GM19328 (cell line): Measurements from ENCODE around the gene SYNE2.

Experiments used
- ATAC-seq: cut with Tn5 transposase; IDR thresholded peaks from one replicate; pipeline ENCODE4 v1.9.1; 2021; ENCODE audit warnings: mild to moderate bottlenecking, moderate library complexity; ENCODE audit not compliant: unreplicated experiment

SYNE2 gene

DNA sequence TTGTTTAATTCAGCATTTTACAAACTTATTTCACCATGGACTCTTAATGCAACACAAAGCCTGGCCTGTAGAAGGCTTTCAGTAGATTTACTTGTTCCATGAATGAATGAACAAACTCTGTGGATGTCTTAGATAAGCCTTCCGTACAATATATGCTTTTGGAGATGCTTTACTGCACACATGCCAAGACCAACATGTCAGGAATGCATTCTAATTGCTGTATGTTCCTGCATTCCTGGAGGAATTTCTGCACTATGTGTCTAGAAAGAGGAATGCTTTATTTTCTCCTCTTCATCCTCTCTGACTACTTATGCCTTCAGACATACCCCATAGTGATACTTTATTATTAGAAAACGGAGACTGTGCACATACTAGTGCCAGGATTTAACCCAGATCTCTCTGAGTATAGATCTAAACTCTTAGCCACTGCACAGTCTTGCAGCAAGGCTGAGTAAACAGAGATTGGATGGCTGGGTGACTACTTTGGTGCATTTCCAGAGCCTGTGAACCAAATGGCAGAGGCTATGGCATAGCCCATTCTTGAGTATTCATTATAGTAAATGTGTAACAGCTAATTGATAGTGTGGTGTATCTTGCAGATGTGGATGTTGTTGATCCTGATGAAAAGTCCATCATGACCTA, 108.2 kb downstream of the SYNE2 start:
- no peak for ATAC-seq

DNA sequence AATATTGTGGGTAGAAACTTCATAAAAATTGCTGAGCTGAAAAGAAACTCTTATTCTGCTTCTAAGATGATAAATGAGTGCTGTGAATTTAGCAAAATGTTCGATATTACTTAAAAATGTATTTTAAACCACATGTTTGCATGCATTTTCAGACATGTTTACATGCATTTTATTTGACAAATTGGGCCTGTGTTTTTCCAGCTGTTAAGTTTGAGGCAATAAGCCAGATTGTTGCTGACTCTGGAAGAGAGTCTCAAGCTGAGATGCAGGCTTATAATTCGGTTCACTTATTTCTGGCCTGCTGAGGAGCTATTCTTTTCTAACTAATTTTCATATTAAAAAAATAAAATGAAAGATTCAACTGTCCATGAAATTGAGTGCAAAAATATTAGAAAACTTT, 110.1 kb downstream of the SYNE2 start:
- no peak for ATAC-seq

DNA sequence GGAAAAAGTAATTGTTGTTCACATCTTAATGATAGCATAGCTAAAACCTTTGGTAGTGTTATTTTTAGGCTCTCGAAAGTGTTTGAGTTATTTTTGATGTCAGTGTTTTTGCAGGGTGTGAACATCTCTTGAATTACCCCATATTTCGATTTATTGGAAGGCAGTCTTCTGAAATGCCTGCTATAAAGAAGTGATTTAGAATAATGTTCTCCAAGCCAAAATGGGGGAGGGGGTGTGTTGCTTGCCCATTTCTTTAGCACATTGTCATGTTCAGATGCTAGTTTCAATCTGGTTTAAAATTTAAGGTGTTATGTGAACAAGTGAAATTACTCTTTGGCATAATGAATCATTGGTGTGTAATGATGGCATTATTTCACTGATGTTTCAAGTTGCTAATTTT, 110.6 kb downstream of the SYNE2 start:
- ATAC-seq = no peak

DNA sequence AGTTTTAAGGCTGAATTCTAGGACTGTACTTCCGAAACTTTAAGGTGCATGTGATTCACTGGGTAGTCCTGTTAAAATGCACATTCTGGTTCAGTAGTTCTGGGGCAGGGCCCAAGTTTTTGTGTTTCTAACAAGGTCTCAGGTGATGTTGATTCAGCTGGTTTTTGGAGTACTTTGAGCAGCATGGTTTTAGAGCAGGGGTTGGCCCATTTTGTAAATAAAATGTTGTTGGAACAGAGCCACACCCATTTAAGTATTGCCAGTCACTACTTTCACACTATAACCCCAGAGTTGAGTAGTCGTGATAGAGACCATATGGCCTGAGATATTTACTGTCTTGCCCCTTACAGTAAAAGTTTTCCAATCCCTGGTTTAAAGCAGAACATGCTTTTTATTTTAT, 111.3 kb downstream of the SYNE2 start:
- no peak for ATAC-seq

DNA sequence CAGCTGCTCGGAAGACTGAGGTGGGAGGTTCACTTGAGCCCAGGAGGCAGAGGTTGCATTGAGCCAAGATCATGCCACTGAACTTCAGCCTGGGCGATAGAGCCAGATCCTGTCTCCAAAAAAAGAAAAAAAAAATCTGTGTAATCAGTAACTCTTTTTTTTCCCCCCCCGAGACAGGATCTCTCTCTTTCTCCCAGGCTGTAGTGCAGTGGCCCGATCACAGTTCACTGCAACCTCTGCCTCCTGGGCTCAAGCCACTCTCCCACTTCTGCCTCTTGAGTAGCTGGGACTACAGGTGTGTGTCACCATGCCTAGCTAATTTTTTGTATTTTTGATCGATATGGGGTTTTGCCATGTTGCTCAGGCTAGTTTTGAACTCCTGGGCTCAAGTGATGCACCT, 113.6 kb downstream of the SYNE2 start:
- no peak for ATAC-seq

DNA sequence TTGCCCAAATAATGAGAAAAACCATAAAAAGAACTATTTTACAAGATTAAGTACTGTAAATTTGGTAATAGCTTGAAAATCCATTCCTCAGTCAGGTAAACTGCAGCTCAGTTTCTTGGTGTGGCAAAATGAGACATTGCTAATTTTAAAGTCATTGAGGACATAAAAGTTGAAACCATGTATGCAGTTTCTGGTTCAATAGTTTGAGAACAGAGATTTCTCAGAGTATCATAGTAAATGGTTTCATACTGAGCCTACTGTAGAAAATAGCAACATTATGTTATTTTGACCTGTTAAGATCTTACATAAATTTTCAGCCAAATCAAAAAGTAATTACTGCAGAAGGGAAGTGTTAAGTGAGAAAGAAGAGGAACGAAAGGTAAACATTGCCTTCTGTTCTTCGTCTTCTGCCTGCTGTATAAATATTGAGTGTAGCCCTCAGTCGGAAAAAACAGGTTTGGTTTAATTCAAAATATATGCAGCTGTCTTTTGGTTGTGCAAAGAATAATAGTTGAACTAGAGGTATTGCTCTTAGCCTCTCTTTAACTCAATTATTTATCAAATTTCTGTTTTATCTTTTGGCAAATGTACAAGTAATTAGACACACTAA, 119.6 kb downstream of the SYNE2 start:
- no peak for ATAC-seq

DNA sequence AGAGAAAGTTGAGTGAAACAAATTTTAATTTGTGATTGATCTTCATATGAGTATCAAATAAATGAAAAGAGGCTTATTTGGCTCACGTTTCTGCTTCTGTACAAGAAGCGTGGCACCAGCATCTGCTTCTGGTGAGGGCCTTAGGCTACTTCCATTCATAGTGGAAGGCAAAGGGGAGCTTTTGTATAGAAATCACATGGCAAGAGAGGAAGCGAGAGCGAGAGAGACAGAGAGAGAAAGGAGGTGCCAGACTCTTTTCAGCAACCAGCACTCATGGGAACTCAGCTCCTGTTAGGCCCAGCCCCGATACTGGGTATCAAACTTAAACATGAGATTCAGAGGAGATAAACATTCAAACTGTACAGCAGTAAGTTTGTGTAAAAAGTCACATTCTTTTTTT, 121.4 kb downstream of the SYNE2 start:
- ATAC-seq = no peak

DNA sequence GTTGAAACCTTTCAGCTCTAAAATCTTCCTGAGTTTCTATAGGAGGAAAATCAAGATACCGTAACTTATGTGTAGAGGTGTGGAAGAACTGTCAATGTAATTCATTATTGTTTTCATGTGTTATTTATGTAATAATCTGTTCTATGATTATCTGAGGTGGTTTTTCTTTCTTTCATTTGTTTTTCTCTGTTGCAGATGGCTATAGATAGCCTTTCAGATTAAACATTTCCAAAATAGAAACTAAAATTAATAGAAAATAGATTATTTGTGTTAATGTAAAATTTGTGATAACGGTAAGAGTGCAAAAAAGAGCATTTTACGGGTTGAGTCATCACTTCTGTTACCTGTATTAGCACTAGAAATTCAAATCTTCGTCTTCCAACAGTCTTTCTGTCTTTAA, 128.8 kb downstream of the SYNE2 start:
- ATAC-seq = no peak

DNA sequence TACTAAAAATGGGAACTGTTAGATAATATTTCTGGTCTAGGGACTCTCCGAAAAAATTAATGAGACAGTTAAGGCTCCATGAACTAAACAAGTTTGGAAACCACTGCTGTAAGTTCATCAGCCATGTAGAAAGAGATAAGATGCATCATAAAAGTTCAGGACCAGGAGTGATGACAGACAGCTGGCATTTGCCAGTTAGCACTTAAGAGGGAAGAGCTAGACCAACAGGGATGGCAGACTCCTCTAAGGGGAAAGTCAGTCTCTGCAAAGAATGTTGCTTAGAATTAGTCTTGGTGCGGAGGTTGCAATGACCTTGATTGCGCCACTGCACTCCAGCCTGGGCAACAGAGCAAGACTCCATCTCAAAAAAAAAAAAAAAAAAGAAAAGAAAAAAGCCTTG, 129.4 kb downstream of the SYNE2 start:
- no peak for ATAC-seq

DNA sequence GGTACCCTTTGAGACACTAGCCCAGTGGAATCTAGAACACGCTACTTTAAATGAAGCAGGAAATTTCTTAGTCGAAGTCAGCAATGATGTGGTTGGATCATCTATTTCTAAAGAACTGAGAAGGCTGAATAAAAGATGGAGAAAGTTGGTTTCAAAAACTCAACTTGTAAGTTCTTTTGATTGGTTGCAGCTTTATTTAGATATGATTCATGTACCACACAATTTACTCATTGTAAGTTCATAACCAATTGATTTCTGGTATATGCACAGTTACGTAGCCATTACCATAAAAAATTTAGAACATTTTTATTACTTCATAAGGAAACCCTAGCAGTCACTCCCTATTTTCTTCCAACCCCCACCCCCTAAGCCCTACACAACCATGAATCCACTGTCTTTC, 129.8 kb downstream of the SYNE2 start:
- ATAC-seq = no peak

DNA sequence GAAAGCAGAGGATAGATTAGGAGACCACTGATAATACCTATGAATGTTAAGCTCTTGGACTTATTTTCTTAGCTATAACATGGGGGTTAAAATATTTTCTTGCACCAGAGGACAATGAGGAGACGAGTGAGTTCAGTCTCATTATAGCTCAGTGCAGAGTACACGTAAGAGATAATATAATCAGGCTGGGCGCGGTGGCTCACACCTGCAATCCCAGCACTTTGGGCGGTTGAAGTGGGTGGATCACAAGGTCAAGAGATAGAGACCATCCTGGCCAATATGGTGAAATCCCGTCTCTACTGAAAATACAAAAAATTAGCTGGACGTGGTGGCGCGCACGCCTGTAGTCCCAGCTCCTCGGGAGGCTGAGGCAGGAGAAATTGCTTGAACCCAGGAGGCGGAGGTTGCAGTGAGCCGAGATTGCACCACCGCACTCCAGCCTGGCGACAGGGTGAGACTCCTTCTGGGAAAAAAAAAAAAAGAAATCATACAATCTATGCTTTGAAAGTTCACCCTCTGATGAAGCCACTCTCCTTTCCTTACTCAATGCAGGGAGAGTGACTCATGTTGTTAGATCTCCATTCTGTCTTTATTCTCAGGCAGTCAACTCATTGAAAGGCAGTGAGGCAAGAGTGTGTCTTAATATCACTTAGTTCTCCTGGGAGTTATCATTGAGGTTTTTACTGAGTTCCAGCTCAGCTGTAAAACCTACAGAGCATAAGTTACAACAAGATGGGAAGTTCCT, 134.2 kb downstream of the SYNE2 start:
- ATAC-seq = no peak

DNA sequence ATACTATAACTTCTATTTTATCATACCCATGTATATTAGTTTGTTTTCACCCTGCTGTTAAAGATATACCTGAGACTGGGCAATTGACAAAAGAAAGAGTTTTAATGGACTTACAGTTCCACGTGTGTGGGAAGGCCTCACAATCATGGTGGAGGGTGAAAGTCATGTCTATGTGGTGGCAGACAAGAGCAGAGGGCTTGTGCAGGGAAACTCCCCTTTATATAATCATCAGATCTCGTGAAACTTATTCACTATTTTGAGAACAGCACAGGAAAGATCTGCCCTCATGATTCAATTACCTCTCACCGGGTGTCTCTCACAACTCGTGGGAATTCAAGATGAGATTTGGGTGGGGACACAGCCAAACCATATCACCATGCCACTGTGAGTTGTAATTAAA, 135.8 kb downstream of the SYNE2 start:
- no peak for ATAC-seq

DNA sequence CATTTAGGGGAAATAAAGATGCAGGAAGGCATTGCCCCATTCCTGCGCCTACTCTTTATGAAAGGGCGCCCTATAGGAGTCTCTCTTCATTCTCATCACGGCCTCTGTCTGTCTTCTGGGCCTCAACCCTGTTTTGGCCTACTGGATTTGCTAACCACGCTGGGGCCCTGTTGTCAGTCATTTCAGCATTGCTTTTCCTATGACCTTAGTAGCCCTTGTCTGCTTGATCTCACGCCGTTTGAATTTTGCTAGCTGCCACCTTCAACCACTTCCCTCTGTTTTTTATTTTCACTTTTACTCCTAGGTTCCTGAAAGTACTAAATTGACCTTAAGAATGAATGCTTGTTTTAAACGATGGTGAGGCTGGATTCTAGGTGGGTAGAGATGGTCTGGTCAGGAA, 139.0 kb downstream of the SYNE2 start:
- ATAC-seq = no peak

DNA sequence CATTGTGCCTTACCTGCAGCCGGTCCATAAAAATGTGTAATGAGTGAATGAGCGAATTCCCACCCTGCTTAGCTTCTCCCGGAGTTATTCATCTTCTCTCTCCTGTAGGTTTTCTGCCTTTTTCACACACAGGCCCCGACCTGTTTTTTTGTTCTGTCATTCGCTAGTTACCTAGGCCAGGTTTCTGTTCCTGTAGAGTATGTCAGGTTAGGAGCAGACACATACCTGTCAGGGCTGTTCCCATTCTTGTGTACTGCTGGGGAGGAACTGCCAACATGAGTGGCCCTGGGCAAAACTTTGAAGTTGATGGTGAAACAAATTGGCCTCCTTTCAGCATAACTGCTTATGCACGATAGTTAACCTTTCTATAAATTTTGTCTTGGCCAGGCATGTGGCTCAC, 140.1 kb downstream of the SYNE2 start:
- ATAC-seq = no peak

DNA sequence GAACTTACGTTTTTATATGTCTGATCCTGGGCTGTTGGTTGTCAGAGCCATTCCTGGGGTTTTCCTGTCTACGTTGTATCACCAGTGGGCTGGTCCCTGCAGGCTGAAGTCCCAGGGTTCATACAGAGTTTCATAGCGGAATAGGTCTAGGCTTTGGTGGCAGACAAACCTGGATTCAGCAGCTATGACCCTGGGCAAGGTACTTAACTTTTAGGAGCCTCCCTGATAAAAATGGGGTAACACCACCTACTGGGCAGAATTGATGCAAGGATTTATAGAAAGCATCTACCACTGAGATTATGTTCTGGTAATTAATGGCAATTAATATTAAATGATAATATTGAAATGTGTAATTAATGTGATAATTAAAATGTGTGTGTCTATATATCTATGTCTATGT, 141.2 kb downstream of the SYNE2 start:
- ATAC-seq = no peak

DNA sequence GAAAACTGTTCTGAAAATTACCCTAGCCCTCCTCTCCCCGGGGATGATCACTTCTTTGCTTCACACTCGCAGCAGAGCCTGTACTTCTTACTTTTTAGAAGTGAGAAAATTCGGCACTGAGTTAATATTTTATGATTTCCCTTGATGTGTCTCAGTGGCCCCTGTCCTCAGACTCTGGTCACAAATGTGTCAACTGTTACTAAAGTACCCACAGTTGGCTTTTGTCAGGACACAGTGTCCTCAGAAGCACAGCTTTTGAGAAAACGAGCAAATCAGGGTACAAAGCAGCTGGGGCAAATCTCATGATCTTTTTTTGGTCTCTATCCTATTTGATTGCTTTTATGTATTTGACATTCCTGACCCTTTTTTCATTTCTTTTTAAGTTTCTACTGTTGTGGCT, 142.5 kb downstream of the SYNE2 start:
- ATAC-seq = no peak

DNA sequence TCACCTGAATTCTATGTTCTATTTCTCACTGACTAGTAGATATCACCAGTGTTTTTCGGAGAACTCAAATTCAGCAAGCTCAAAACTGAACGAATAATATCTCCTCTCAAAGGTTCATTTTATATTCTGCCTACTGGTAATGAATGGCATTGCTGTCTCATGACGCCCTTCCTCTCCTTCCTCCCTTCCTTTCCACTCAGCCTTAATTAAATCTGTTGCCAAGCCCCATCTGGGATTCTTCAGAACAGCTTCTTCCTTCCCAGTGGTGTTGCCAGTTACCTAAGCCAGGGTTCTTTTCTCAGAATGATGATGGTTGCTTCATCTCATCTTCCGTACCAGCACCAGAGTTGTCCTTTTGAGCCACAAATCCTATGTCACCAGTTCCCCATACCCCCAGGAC, 143.2 kb downstream of the SYNE2 start:
- ATAC-seq = no peak

DNA sequence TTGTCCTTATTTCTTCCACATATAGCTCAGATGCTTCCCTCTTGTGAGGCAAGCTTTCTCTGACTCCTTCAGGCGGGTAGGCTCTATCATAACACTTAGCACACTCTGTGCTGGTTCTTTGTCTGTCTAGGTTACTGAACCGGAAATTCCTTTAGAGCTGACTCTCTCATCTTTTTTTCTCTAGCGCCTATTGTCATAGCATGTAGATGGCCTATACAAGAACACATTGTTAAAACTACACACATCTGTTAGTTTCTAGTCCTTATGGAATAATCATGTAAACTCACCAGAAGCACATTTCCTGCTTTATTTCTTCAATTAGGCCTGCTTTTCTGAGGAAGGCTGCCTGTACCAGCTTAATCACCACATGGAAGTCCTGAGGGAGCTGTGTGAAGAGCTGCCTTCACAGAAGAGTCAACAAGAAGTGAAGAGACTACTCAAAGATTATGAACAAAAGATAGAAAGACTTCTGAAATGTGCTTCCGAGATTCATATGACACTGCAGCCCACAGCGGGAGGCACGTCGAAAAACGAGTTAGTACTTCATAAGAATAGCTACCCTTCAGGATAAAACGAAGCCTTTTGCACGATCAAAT, 143.9 kb downstream of the SYNE2 start:
- no peak for ATAC-seq

DNA sequence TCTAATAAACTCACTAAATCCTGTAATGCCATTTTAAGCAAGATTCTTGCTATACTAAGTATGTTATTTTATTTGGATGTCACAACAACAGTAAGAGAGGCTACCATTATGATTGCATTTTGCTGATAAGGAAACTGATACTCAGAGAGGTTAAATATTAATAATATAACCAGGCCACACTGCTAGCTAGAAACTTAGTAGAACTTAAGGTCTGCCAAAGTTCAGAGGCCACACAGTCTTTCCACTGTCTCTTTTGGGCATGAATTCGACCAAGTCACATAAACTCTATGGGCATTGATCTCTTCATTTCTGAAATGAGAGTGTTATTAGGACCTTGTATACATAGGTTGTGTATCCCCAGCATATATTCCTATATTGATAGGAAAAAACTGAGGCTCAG, 147.9 kb downstream of the SYNE2 start:
- no peak for ATAC-seq

DNA sequence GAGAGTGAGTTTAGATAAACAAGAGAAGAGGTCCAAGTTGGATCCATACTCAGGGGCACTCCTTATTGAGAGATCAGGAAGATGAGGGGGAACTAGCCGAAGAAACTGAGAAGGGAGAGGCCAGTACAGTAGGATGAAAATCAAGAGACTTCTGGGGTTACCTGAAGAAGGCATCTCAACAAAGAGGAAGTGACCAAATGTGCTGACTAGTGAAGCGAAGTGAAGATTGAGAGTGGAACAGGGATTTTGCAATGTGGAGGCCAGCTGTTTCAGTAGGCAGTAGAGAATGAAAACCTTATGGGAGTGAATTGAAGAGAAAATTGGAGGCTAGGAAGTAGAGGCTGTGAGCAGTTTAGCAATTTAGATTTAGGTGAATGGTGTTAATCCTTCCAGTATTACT, 153.0 kb downstream of the SYNE2 start:
- ATAC-seq = no peak

DNA sequence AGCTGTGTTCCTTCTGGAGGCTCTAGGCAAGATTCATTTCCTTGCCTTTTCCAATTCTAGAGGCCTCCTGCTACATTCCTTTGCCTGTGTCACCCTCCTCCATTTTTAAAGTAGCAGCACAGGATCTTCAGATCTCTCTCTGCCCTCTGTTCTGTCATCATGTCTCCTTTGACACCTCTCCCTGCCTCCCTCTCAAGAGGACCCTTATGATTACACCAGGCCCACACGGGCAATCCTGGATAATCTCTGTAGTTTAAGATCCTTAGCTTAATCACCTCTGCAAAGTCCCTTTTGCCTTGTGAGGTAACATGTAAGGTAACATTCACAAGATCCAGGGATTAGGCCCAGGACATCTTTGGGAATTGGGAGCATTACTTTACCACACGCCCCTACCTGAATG, 155.2 kb downstream of the SYNE2 start:
- ATAC-seq = no peak

DNA sequence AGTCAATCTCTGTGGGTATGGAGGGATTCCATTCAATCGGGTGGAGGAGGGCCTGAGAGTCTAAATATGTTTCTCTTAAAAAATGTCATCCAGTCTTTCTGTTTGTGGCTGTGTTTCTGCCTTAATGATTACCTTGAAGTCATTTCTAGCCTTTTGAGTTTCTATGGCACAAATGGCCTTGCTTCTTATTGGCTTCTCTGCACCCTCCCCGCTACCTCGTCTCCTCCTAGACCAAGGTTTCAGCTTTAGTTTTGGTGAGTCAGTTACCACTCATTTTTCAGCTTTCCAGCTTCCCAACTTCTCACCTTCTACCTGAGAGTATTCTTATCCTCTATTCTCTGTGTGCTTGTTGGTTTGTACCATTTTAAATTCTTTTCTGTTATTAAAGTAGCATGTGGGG, 159.2 kb downstream of the SYNE2 start:
- no peak for ATAC-seq
